HEK293T (cell line): ENCODE data around the gene TNNI3K.

ENCODE experiments used
- CTCF ChIA-PET: fragments of 350-600 bp; formaldehyde crosslinking; extraction: SDS; loops from one replicate; lab custom pipeline; 2021; ENCODE audit warnings: antibody characterized with exemption, inconsistent platforms; lab: Yijun Ruan, JAX
- POLR2A ChIA-PET: fragments of 350-600 bp; formaldehyde crosslinking; extraction: SDS; loops from one replicate; lab custom pipeline; 2020; ENCODE audit warnings: antibody characterized with exemption, inconsistent platforms; lab: Yijun Ruan, JAX
- DNase-seq: peaks from one replicate; pipeline ENCODE4 v3.0.0; 2012; ENCODE audit warnings: mixed read lengths; ENCODE audit errors: extremely low spot score
- ARNT ChIP-seq: fragments of 450-650 bp; IDR thresholded peaks from 2 replicates; pipeline ENCODE4 v1.6.1; 2017; ENCODE audit warnings: mild to moderate bottlenecking
- BHLHE40 ChIP-seq: fragments of 450-650 bp; IDR thresholded peaks from 2 replicates; pipeline ENCODE4 v1.6.1; 2016; ENCODE audit warnings: mild to moderate bottlenecking, moderate library complexity, borderline replicate concordance
- CTBP1 ChIP-seq: fragments of 450-650 bp; IDR thresholded peaks from 2 replicates; pipeline ENCODE4 v1.6.1; 2016; ENCODE audit warnings: borderline replicate concordance
- ELF4 ChIP-seq: fragments of 450-650 bp; IDR thresholded peaks from 2 replicates; pipeline ENCODE4 v1.6.1; 2017; ENCODE audit warnings: antibody characterized with exemption
- FOXA1 ChIP-seq: fragments of 450-650 bp; IDR thresholded peaks from 2 replicates; pipeline ENCODE4 v1.6.1; 2016; ENCODE audit warnings: mild to moderate bottlenecking
- FOXK2 ChIP-seq: fragments of 450-650 bp; IDR thresholded peaks from 2 replicates; pipeline ENCODE4 v1.6.1; 2016; ENCODE audit warnings: mild to moderate bottlenecking
- FOXM1 ChIP-seq: fragments of 450-650 bp; IDR thresholded peaks from 2 replicates; pipeline ENCODE4 v1.6.1; 2017; ENCODE audit warnings: mild to moderate bottlenecking, borderline replicate concordance
- HDGF ChIP-seq: fragments of 450-650 bp; IDR thresholded peaks from 2 replicates; pipeline ENCODE4 v1.6.1; 2017; ENCODE audit warnings: antibody characterized with exemption, borderline replicate concordance
- L3MBTL2 ChIP-seq: fragments of 450-650 bp; conservative IDR thresholded peaks from 2 replicates; pipeline ENCODE4 v1.6.1; 2016; ENCODE audit warnings: mild to moderate bottlenecking
- LEF1 ChIP-seq: fragments of 450-650 bp; IDR thresholded peaks from 2 replicates; pipeline ENCODE4 v1.6.1; 2017; ENCODE audit warnings: mild to moderate bottlenecking, borderline replicate concordance
- NFRKB ChIP-seq: fragments of 450-650 bp; IDR thresholded peaks from 2 replicates; pipeline ENCODE4 v1.6.1; 2016; ENCODE audit warnings: mild to moderate bottlenecking, moderate library complexity
- PKNOX1 ChIP-seq: fragments of 450-650 bp; IDR thresholded peaks from 2 replicates; pipeline ENCODE4 v1.6.1; 2016
- SP1 ChIP-seq: fragments of 450-650 bp; IDR thresholded peaks from 2 replicates; pipeline ENCODE4 v1.6.1; 2017
- SUZ12 ChIP-seq: fragments of 450-650 bp; IDR thresholded peaks from 2 replicates; pipeline ENCODE4 v1.6.1; 2016; ENCODE audit warnings: mild to moderate bottlenecking
- TARDBP ChIP-seq: fragments of 450-650 bp; IDR thresholded peaks from 2 replicates; pipeline ENCODE4 v1.6.1; 2016
- ZNF384 ChIP-seq: fragments of 450-650 bp; IDR thresholded peaks from 2 replicates; pipeline ENCODE4 v1.6.1; 2016

TNNI3K gene

GRCh38 chr1:74396462-74396861, 161.3 kb downstream of the TNNI3K start:
- POLR2A ChIA-PET: no interaction called here
- CTCF ChIA-PET: no interaction called here
- no peak for DNase-seq
- TF ChIP-seq L3MBTL2: no peak
- no peak for TF ChIP-seq NFRKB
- TF ChIP-seq LEF1: no peak
- TF ChIP-seq CTBP1: no peak
- no peak for TF ChIP-seq FOXK2
- no peak for TF ChIP-seq TARDBP
- TF ChIP-seq FOXA1: no peak
- TF ChIP-seq PKNOX1: no peak
- TF ChIP-seq SP1: no peak
- TF ChIP-seq SUZ12: no peak
- TF ChIP-seq ARNT: no peak
- TF ChIP-seq ELF4: no peak
- TF ChIP-seq HDGF: no peak
- no peak for TF ChIP-seq FOXM1
- no peak for TF ChIP-seq BHLHE40

- TF ChIP-seq ARNT (no peak), TARDBP (no peak)
- CTCF ChIA-PET: no interaction called here
- no peak for DNase-seq
- POLR2A ChIA-PET: no interaction called here
Observed at GRCh38 chr1:74396933-74397332, 161.7 kb downstream of the TNNI3K start.

GRCh38 chr1:74399249-74399648, 164.1 kb downstream of the TNNI3K start:
- no peak for DNase-seq
- ChIA-PET POLR2A (no interaction called here), CTCF (no interaction called here)
- TF ChIP-seq L3MBTL2: no peak

- no peak for DNase-seq
- no peak for TF ChIP-seq FOXK2
- no peak for TF ChIP-seq TARDBP
- TF ChIP-seq L3MBTL2: no peak
- TF ChIP-seq ARNT: no peak
- no peak for TF ChIP-seq HDGF
- no peak for TF ChIP-seq CTBP1
- TF ChIP-seq LEF1: no peak
- no peak for TF ChIP-seq FOXA1
- POLR2A ChIA-PET: no interaction called here
- CTCF ChIA-PET: no interaction called here
Observed at GRCh38 chr1:74402873-74403272, 167.7 kb downstream of the TNNI3K start.

GRCh38 chr1:74403606-74404005, 168.4 kb downstream of the TNNI3K start:
- no peak for DNase-seq
- ChIA-PET POLR2A (no interaction called here), CTCF (no interaction called here)
- TF ChIP-seq ZNF384: no peak
- no peak for TF ChIP-seq LEF1
- TF ChIP-seq FOXM1: no peak
- TF ChIP-seq HDGF: no peak
- no peak for TF ChIP-seq ELF4
- TF ChIP-seq FOXK2: no peak
- TF ChIP-seq TARDBP: no peak
- no peak for TF ChIP-seq PKNOX1
- no peak for TF ChIP-seq NFRKB
- no peak for TF ChIP-seq L3MBTL2
- TF ChIP-seq SP1: no peak
- no peak for TF ChIP-seq ARNT
- TF ChIP-seq FOXA1: no peak
- no peak for TF ChIP-seq CTBP1

- POLR2A ChIA-PET: no interaction called here
- CTCF ChIA-PET: no interaction called here
- no peak for DNase-seq
- no peak for TF ChIP-seq BHLHE40
- TF ChIP-seq FOXK2: no peak
- TF ChIP-seq CTBP1: no peak
- no peak for TF ChIP-seq FOXM1
- no peak for TF ChIP-seq L3MBTL2
- no peak for TF ChIP-seq ZNF384
- no peak for TF ChIP-seq LEF1
- TF ChIP-seq SP1: no peak
- TF ChIP-seq HDGF: no peak
- no peak for TF ChIP-seq NFRKB
- no peak for TF ChIP-seq ELF4
- no peak for TF ChIP-seq FOXA1
- TF ChIP-seq ARNT: no peak
- no peak for TF ChIP-seq PKNOX1
- no peak for TF ChIP-seq TARDBP
- no peak for TF ChIP-seq SUZ12
Observed at GRCh38 chr1:74406759-74407158, 171.6 kb downstream of the TNNI3K start.

- no peak for TF ChIP-seq L3MBTL2
Observed at GRCh38 chr1:74407902-74408301, 172.7 kb downstream of the TNNI3K start.

More at GRCh38 chr1:74407902-74408301, 172.7 kb downstream of the TNNI3K start:
- no peak for DNase-seq
- ChIA-PET POLR2A (no interaction called here), CTCF (no interaction called here)
